CD4-positive, alpha-beta memory T cell (primary cell): ENCODE results near the gene SLC4A3. TPM values are rescaled to one million over a fixed set of nuclear protein-coding genes. Genes with fewer than 3 reads are reported as not detected.
"Not testable (repeated sequence)": the region's sequence is repeated elsewhere in the genome, so short reads cannot be mapped to it uniquely, and the experiment has no call there.

Experiments used
- CTCF ChIA-PET: fragments of 350-600 bp; sonication (Branson Sonifier 250); formaldehyde crosslinking; loops from one replicate; lab custom pipeline; 2021; ENCODE audit warnings: inconsistent platforms; ENCODE audit not compliant: partially characterized antibody; lab: Charles Lee
- POLR2A ChIA-PET: fragments of 350-600 bp; sonication (Branson Sonifier 250); formaldehyde crosslinking; loops from one replicate; lab custom pipeline; 2021; ENCODE audit not compliant: partially characterized antibody; lab: Charles Lee
- DNase-seq, 5 donors: peaks; one replicate each; pipeline versions ENCODE4 v3.0.0 to v3.0.0-alpha.2; 2020 to 2022; ENCODE audit warnings: mixed read lengths in 1 of 5
- H3K27ac ChIP-seq: one replicate; pipeline ENCODE4 v1.7.0; 2013; ENCODE audit warnings: low read depth, low read length
- H3K27me3 ChIP-seq: 2 replicates; pipeline ENCODE4 v1.7.0; 2013; ENCODE audit warnings: mild to moderate bottlenecking, low read length, moderate library complexity; ENCODE audit not compliant: insufficient read depth
- H3K36me3 ChIP-seq: 2 replicates; pipeline ENCODE4 v1.7.0; 2013; ENCODE audit warnings: mild to moderate bottlenecking, low read length, moderate library complexity; ENCODE audit not compliant: insufficient read depth
- H3K4me1 ChIP-seq: 2 replicates; pipeline ENCODE4 v1.7.0; 2013; ENCODE audit warnings: mild to moderate bottlenecking, low read length, moderate library complexity; ENCODE audit not compliant: insufficient read depth
- H3K4me3 ChIP-seq, 2 donors: one replicate each; pipeline ENCODE4 v1.7.0; 2013; ENCODE audit warnings: low read length in 2 of 2, mild to moderate bottlenecking in 1 of 2
- H3K9me3 ChIP-seq, 2 donors: one replicate each; pipeline ENCODE4 v1.7.0; 2013; ENCODE audit warnings: low read length in 2 of 2, control low read depth in 1 of 2; ENCODE audit not compliant: control insufficient read depth in 1 of 2
- H3K27ac Mint-ChIP-seq, 7 donors: one replicate each; pipeline ENCODE4 v1.8.0; 2020 to 2021; ENCODE audit warnings: mixed read lengths in 7 of 7, mild to moderate bottlenecking in 6 of 7, inconsistent platforms in 3 of 7, moderate library complexity in 3 of 7
- H3K27me3 Mint-ChIP-seq, 2 donors: one replicate each; pipeline ENCODE4 v1.8.0; 2020 to 2021; ENCODE audit warnings: mixed read lengths in 2 of 2
- H3K36me3 Mint-ChIP-seq, 2 donors: one replicate each; pipeline ENCODE4 v1.8.0; 2020 to 2021; ENCODE audit warnings: mixed read lengths in 2 of 2, inconsistent platforms in 1 of 2, mild to moderate bottlenecking in 1 of 2
- H3K4me1 Mint-ChIP-seq, 4 donors: one replicate each; pipeline ENCODE4 v1.8.0; 2020 to 2021; ENCODE audit warnings: mixed read lengths in 4 of 4, mild to moderate bottlenecking in 1 of 4
- H3K4me3 Mint-ChIP-seq, 8 donors: one replicate each; pipeline ENCODE4 v1.8.0; 2020 to 2021; ENCODE audit warnings: mixed read lengths in 8 of 8, mild to moderate bottlenecking in 7 of 8, moderate library complexity in 6 of 8, inconsistent platforms in 3 of 8
- H3K9me3 Mint-ChIP-seq, 8 donors: one replicate each; pipeline ENCODE4 v1.8.0; 2020 to 2021; ENCODE audit warnings: mixed read lengths in 8 of 8, mild to moderate bottlenecking in 5 of 8, inconsistent platforms in 3 of 8, moderate library complexity in 1 of 8
- intact Hi-C: fragments of 100-400 bp; cut with micrococcal nuclease; formaldehyde crosslinking; loops from one replicate; pipeline ENCODE4 v1.15.1; 2023
- polyA plus RNA-seq, 2 donors: library from polyadenylated mRNA; unstranded; fragments of 300-500 nt; fragmentation: Illumina TruSeq; gene quantifications; one replicate each; pipeline ENCODE4 v1.2.3, GENCODE V29; 2021
- total RNA-seq, 2 experiments: library from RNA; stranded (reverse); gene quantifications; one replicate each; pipeline ENCODE4 v1.2.3, GENCODE V29; 2021

The SLC4A3 gene
- total and polyA plus RNA-seq, 4 experiments from 2014 or later: not detected

GRCh38 chr2:219651656-219652055 is 24.2 kb downstream of the SLC4A3 start:
- H3K27me3 Mint-ChIP-seq: peaks cover 38 to 41% of the 10 kb centered on the region in 2 donors
- DNase-seq, H3K27ac Mint-ChIP-seq, H3K27ac ChIP-seq, H3K4me3 Mint-ChIP-seq, H3K36me3 Mint-ChIP-seq, H3K4me3 ChIP-seq, POLR2A ChIA-PET, H3K4me1 ChIP-seq, H3K27me3 ChIP-seq, intact Hi-C loops, H3K4me1 Mint-ChIP-seq, H3K9me3 ChIP-seq, H3K36me3 ChIP-seq: not testable (repeated sequence)
- H3K9me3 Mint-ChIP-seq: peaks cover 0 to 12% (median 3%) of the 10 kb centered on the region in 8 donors
- CTCF ChIA-PET: interaction anchor here (1.7 kb wide), 1 partner anchor 10 kb away, joined by 5 read pairs; no protein-coding TSS in a partner anchor

GRCh38 chr2:219656526-219656925 is 29.1 kb downstream of the SLC4A3 start:
- Mint-ChIP-seq H3K27me3 (peaks cover 25 to 26% of the 10 kb centered on the region in 2 donors), H3K4me3 (no peak overlapping the region), H3K27ac (no peak overlapping the region), H3K36me3 (no peaks in the 10 kb centered on the region), H3K4me1 (no peaks in the 10 kb centered on the region), H3K9me3 (peaks cover 2 to 22% (median 14%) of the 10 kb centered on the region in 8 donors)
- no peak overlapping the region for H3K27ac ChIP-seq
- intact Hi-C loops: no loop called here
- POLR2A ChIA-PET: no interaction called here
- H3K36me3 ChIP-seq: no peaks in the 10 kb centered on the region
- no peaks in the 10 kb centered on the region for H3K27me3 ChIP-seq
- CTCF ChIA-PET: no interaction called here
- DNase-seq: no peak
- H3K9me3 ChIP-seq: no peaks in the 10 kb centered on the region
- no peaks in the 10 kb centered on the region for H3K4me1 ChIP-seq
- no peak overlapping the region for H3K4me3 ChIP-seq

GRCh38 chr2:219658196-219658846 is 30.9 kb downstream of the SLC4A3 start:
- H3K36me3 Mint-ChIP-seq: no peaks in the 10 kb centered on the region
- no peaks in the 10 kb centered on the region for H3K4me1 Mint-ChIP-seq
- no peak overlapping the region for H3K27ac Mint-ChIP-seq
- peaks cover 0 to 26% (median 17%) of the 10 kb centered on the region in 8 donors for H3K9me3 Mint-ChIP-seq
- CTCF ChIA-PET: no interaction called here
- Histone ChIP-seq H3K36me3 (no peaks in the 10 kb centered on the region), H3K27ac (no peak overlapping the region), H3K4me3 (no peak overlapping the region), H3K4me1 (no peaks in the 10 kb centered on the region), H3K9me3 (no peaks in the 10 kb centered on the region), H3K27me3 (no peaks in the 10 kb centered on the region)
- H3K4me3 Mint-ChIP-seq: no peak overlapping the region
- POLR2A ChIA-PET: no interaction called here
- peaks cover 20 to 26% of the 10 kb centered on the region in 2 donors for H3K27me3 Mint-ChIP-seq
- intact Hi-C loops: no loop called here
- no peak for DNase-seq

GRCh38 chr2:219658874-219659273 is 31.4 kb downstream of the SLC4A3 start:
- intact Hi-C loops: no loop called here
- Histone ChIP-seq H3K27ac (no peak overlapping the region), H3K36me3 (no peaks in the 10 kb centered on the region), H3K9me3 (no peaks in the 10 kb centered on the region), H3K4me1 (no peaks in the 10 kb centered on the region), H3K27me3 (no peaks in the 10 kb centered on the region), H3K4me3 (no peak overlapping the region)
- Mint-ChIP-seq H3K36me3 (no peaks in the 10 kb centered on the region), H3K27me3 (peaks cover 21 to 25% of the 10 kb centered on the region in 2 donors), H3K4me3 (no peak overlapping the region), H3K27ac (no peak overlapping the region), H3K9me3 (peaks cover 0 to 26% (median 17%) of the 10 kb centered on the region in 8 donors), H3K4me1 (no peaks in the 10 kb centered on the region)
- no peak for DNase-seq
- ChIA-PET CTCF (no interaction called here), POLR2A (no interaction called here)

- peaks cover 14 to 27% of the 10 kb centered on the region in 2 donors for H3K27me3 Mint-ChIP-seq
- intact Hi-C loops: no loop called here
- CTCF ChIA-PET: interaction anchor here (0.9 to 1.4 kb wide), 3 partner anchors 16 to 120 kb away, joined by 3 read pairs; no protein-coding TSS in a partner anchor
Measured at GRCh38 chr2:219661197-219661954, 33.9 kb downstream of the SLC4A3 start.

GRCh38 chr2:219661955-219662395 is 34.5 kb downstream of the SLC4A3 start:
- Histone ChIP-seq H3K4me1 (no peaks in the 10 kb centered on the region), H3K36me3 (no peaks in the 10 kb centered on the region), H3K27ac (no peak overlapping the region), H3K9me3 (no peaks in the 10 kb centered on the region), H3K27me3 (no peaks in the 10 kb centered on the region), H3K4me3 (no peak overlapping the region)
- POLR2A ChIA-PET: no interaction called here
- intact Hi-C loops: no loop called here
- Mint-ChIP-seq H3K36me3 (no peaks in the 10 kb centered on the region), H3K27ac (no peak overlapping the region), H3K27me3 (peaks cover 10 to 27% of the 10 kb centered on the region in 2 donors), H3K4me1 (no peaks in the 10 kb centered on the region), H3K9me3 (peaks cover 0 to 26% (median 16%) of the 10 kb centered on the region in 8 donors), H3K4me3 (no peak overlapping the region)
- CTCF ChIA-PET: interaction anchor here (0.9 kb wide), 1 partner anchor 28 kb away, joined by 3 read pairs; no protein-coding TSS in a partner anchor
- no peak for DNase-seq

More at GRCh38 chr2:219661197-219661954, 33.9 kb downstream of the SLC4A3 start:
- H3K36me3 Mint-ChIP-seq: no peaks in the 10 kb centered on the region
- H3K4me3 ChIP-seq: no peak overlapping the region
- no peak for DNase-seq
- H3K9me3 ChIP-seq: no peaks in the 10 kb centered on the region
- H3K27ac Mint-ChIP-seq: no peak overlapping the region
- peaks cover 0 to 26% (median 17%) of the 10 kb centered on the region in 8 donors for H3K9me3 Mint-ChIP-seq
- H3K4me1 ChIP-seq: no peaks in the 10 kb centered on the region
- no peak overlapping the region for H3K27ac ChIP-seq
- H3K4me1 Mint-ChIP-seq: no peaks in the 10 kb centered on the region
- POLR2A ChIA-PET: no interaction called here
- H3K4me3 Mint-ChIP-seq: no peak overlapping the region
- H3K27me3 ChIP-seq: no peaks in the 10 kb centered on the region
- no peaks in the 10 kb centered on the region for H3K36me3 ChIP-seq

GRCh38 chr2:219662566-219662965 is 35.1 kb downstream of the SLC4A3 start:
- H3K36me3 ChIP-seq: no peaks in the 10 kb centered on the region
- Mint-ChIP-seq H3K4me3 (no peak overlapping the region), H3K9me3 (peaks cover 0 to 26% (median 16%) of the 10 kb centered on the region in 8 donors), H3K36me3 (no peaks in the 10 kb centered on the region), H3K4me1 (no peaks in the 10 kb centered on the region), H3K27ac (no peak overlapping the region), H3K27me3 (peaks cover 11 to 27% of the 10 kb centered on the region in 2 donors)
- no peak for DNase-seq
- intact Hi-C loops: no loop called here
- no peak overlapping the region for H3K27ac ChIP-seq
- no peaks in the 10 kb centered on the region for H3K4me1 ChIP-seq
- no peaks in the 10 kb centered on the region for H3K9me3 ChIP-seq
- no peaks in the 10 kb centered on the region for H3K27me3 ChIP-seq
- ChIA-PET CTCF (no interaction called here), POLR2A (no interaction called here)
- H3K4me3 ChIP-seq: no peak overlapping the region
